ENCODE results near the gene EBI3. TPM values are rescaled to one million over a fixed set of nuclear protein-coding genes. Genes with fewer than 3 reads are reported as not detected.

EBI3 gene
- total RNA-seq: not detected

GRCh38 chr19:4229179-4229931, at the start of gene EBI3:
Gene EBI3 (plus strand): TSS chr19:4229523. CDS start chr19:4229551, 28 bp downstream.

GRCh38 chr19:4182084-4182810, 47.1 kb upstream of the EBI3 start, which contains the start of the genes ANKRD24 and SIRT6:
Gene ANKRD24 (plus strand): TSS chr19:4182689. CDS start chr19:4186426, 3,737 bp downstream.
Gene SIRT6 (minus strand): TSS chr19:4182563. CDS start chr19:4182539, 24 bp downstream.

DNA sequence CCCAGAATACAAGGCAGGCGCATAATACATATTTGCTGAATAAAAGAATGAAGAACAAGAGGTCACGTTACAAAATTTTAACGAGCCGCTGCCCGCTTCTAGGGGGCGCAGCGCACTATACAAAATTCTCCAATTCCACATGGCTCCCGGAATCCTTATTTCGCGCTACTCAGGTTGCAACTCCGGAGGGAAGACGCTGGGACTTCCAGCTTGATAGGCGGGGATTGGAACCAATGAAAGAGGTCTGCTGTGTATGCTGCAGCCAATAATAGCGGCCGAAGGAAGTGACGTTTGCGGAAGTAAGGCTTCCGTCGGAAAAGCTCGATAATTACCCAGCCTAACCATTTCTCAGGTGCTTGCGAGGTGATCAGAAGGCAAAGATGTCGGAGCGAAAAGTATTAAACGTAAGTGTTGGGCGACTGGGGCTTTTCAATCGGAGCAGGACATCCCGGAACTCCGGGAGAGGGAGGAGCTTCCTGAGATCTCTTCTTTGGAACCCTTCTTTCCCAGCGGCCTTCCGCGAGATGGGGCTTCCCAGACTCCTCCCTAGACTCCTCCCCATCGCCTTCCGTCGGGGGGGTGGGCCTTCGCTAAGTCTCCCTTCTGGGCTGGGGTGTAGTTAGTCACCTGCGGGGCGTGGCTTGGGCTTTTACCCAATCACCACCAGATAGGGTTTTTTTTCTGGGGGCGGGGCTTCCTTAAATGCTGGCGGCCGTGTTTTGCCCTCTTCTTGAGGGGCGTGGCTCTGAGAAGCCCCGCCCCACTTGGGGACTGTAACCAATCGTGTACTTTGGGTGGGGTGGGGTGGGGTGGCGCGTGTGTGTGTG, 17.7 kb downstream of the EBI3 start, which contains the start of gene YJU2:
TSS of gene YJU2 (plus strand) at position 314 of the 827 bp plus-strand sequence. CDS start at position 381, 67 bp downstream.

DNA sequence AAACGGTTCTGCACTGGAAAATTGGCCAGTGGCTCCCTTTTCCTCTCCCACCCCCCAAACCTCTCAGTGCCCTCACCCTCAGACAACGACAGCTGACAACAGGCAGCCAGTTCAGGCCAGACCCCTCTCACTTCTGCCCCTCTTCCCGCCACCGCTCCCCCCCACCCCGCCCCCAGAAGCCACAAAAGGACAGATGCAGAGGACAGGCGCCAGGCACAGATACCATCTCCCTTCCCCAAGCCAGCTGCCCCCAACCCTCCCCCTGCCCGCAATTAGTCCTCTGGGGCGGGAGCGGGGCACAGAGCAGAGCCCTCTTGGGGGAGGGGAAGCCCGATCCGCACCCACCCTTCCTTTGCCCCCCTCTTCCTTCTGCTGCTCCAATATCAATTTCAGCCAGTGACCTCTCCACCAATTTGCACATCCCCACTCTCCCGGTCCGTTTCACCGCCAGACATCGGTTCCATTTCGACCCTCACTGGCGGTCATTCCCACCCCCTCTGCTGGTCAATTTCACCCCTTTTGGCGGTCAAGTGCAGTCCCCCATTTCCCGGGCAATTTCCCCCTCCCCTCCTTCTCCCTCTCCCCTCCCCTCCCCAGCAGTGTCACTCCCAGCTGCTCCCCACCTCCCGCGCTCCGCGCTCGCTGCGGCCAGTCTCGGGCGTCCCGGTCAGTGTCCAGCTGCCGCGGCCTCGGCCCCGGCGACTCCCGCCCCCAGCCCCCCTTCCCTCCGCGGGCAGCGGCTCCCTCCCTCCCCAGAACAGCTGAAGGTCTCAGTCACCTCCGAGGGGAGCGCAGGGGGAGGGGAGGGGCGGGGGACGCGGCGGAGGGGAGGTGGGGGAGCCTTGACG, 49.3 kb downstream of the EBI3 start, which contains the start of gene SHD:
TSS of gene SHD (plus strand) at position 848 of the 848 bp plus-strand sequence. CDS start 798 bp downstream, outside the sequence.

Other genes with a start within 250 kb of the EBI3 start
- 1,934 TPM for gene EEF2, start 244.1 kb upstream of the EBI3 start, total RNA-seq
- 29.7 TPM for gene PIAS4, start 221.8 kb upstream of the EBI3 start, total RNA-seq
- gene ZBTB7A, start 162.6 kb upstream of the EBI3 start, total RNA-seq: 3.4 TPM
- gene MAP2K2, start 105.4 kb upstream of the EBI3 start, total RNA-seq: 65.1 TPM
- not detected for gene CREB3L3, start 75.9 kb upstream of the EBI3 start, total RNA-seq
- gene SIRT6, start 47.0 kb upstream of the EBI3 start, total RNA-seq: 13.1 TPM
- gene ANKRD24, start 46.8 kb upstream of the EBI3 start, total RNA-seq: 14.7 TPM
- 19.1 TPM for gene YJU2, start 17.6 kb downstream of the EBI3 start, total RNA-seq
- gene SHD, start 49.7 kb downstream of the EBI3 start, total RNA-seq: 2.5 TPM
- gene TMIGD2, start 72.9 kb downstream of the EBI3 start, total RNA-seq: 0.31 TPM
- 53.2 TPM for gene FSD1, start 75.1 kb downstream of the EBI3 start, total RNA-seq
- 1.3 TPM for gene STAP2, start 109.3 kb downstream of the EBI3 start, total RNA-seq
- 16.6 TPM for gene MPND, start 114.0 kb downstream of the EBI3 start, total RNA-seq
- 22.8 TPM for gene SH3GL1, start 171.0 kb downstream of the EBI3 start, total RNA-seq
- 8.5 TPM for gene CHAF1A, start 173.1 kb downstream of the EBI3 start, total RNA-seq
- 52.6 TPM for gene UBXN6, start 228.3 kb downstream of the EBI3 start, total RNA-seq
- 44.1 TPM for gene HDGFL2, start 242.8 kb downstream of the EBI3 start, total RNA-seq

Data from parietal lobe (tissue), 1 donor.